ENCODE measurements around the gene DENND4C.
"Not testable (repeated sequence)": the region's sequence is repeated elsewhere in the genome, so short reads cannot be mapped to it uniquely, and the experiment has no call there.

Gene DENND4C

GRCh38 chr9:19224563-19224962, 5.9 kb upstream of the DENND4C start:
- no peak for DNase-seq (ENCODE audit: low read depth in 2 of 2)

DNA sequence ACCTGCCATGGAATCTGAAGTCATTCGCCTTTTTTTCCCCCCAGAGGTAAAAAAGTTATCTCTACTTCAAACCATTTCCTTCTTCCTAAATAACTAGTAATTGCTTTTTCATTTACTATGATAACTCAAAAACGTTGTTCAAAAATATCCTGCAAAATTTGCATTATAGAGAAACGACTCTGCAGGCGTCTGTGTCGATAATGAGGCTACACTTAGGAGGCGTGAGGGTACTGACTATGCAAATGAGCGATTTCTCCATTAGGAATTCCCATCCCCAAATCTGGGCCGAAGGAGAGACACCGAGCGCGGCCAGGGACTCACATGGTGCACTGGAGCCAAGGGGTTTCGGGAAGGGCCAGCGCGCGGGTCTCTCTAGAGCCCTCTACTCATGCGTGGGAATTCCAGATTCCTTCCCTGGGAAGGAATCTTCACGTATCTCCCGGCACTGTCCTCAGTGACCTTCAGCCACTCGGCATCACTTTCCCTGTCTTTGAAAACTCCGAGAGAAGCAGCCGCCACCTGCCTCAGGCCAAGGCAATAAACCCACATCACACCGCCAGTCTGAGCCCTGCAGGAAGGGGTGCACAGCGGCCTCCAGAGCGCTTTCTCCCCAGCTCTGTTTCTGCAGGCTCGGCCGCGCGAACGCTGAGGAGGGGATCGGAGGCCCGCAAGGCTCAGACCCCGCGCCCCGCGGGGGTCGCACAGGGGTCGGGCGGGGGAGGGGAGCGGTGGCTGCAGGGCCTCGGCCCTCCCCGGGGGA, 718 bp upstream of the DENND4C start:
- no peak for DNase-seq (ENCODE audit: low read depth in 2 of 2)

GRCh38 chr9:19231126-19231903, 822 bp downstream of the DENND4C start:
- no peak for DNase-seq (ENCODE audit: low read depth in 2 of 2)

DNA sequence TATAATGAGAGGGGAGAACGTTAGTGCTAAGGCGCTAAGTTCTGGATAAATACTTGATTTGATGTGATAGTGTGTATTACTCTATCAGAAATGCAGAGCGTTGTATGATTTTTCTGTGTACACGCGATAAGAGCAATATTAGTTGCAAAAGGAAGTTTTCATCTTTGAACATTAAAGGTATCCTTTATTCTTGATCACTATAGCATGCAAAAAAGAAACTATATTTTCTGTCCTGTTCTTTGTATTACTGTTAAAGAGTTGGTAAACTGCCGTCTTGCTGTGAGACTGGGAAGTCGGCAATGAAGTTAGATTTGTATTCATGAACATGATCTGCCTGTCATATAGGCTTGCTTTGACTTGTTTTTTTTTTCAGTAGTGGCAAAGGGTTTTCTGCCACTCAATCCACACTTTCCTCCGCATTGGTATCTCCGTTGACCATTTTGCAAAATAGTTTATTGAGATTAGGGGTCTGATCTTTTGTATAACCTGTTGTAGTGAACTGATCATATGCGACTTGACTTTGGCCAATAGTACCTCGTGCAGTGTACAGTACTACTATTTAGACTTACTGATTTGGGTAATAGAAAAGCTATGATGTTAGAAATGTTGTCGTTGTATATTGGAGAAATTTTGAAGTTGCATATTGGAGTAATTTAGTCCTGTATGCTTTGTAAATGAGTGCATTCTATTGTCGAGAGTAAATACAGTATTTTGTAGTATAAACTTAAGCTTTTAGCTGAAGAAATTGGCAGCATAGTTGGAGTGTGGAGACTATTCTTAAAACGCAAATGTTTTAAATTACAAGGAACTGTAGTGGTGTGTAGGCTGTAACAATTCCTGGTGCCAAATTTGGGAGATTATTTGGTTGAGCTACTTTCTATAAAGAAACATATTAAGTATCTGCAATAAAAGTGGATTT, 1.7 kb downstream of the DENND4C start:
- no peak for DNase-seq (ENCODE audit: low read depth in 2 of 2)

GRCh38 chr9:19232823-19233194, 2.3 kb downstream of the DENND4C start:
- DNase-seq (ENCODE audit: low read depth in 2 of 2): no peak

DNA sequence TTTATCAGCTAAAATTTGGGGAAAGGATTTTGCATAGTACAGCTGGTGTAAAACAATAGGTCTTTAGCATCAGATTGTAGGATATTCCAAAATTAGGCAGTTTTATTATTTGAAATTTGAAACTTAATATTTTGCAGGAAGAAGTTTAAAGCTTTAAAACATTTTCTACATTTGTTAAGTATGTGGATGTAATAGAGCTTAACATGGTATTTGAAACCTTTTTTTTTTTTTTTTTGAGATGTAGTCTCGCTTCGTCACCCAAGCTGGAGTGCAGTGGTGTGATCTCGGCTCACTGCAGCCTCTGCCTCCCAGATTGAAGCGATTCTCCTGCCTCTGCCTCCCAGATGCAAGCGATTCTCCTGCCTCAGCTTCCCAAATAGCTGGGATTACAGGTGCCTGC, 2.9 kb downstream of the DENND4C start:
- no peak for DNase-seq (ENCODE audit: low read depth in 2 of 2)

DNA sequence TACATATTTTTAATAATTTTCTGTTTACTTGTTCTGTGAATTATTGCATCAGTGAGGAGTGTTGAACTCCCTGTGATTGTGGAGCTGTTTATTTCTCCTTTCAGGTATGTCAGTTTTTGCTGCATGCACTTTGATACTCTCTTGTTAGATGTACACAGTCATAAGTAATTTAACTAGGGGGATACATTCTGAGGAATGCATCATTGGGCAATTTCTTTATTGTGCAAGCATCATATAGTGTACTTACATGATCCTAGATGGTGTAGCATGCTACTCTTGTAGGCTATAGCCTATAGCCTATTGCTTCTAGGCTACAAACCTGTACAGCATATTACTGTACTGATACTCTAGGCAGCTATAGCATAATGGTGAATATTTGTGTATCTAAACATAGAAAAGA, 9.5 kb downstream of the DENND4C start:
- DNase-seq (ENCODE audit: low read depth in 2 of 2): no peak

GRCh38 chr9:19241728-19242127, 11.2 kb downstream of the DENND4C start:
- DNase-seq (ENCODE audit: low read depth in 2 of 2): no peak

GRCh38 chr9:19243366-19244033, 13.0 kb downstream of the DENND4C start:
- no peak for DNase-seq (ENCODE audit: low read depth in 2 of 2)

DNA sequence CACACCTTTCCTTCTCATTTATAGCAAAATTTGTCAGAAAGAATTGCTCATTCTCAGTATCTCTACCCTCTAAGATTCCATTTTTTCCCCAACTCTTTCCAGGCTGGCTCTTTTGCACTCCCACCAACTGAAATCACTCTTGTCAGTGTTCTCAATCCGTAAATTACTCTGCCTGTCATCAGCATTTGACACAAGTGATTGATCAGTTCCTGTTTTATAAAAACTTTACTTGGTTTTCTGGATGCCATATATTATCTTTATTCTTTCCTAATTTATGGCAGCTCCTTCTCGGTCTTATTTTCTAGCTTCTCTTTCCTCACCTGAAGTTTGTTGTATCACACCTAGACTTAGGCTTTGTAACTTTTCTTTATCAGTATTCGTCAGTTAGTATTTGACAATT, 16.4 kb downstream of the DENND4C start:
- DNase-seq (ENCODE audit: low read depth in 2 of 2): no peak

GRCh38 chr9:19247420-19247819, 16.9 kb downstream of the DENND4C start:
- DNase-seq (ENCODE audit: low read depth in 2 of 2): no peak

GRCh38 chr9:19250346-19250745, 19.9 kb downstream of the DENND4C start:
- not testable (repeated sequence) for DNase-seq (ENCODE audit: low read depth in 2 of 2)

- DNase-seq (ENCODE audit: low read depth in 2 of 2): not testable (repeated sequence)
These were observed 20.7 kb downstream of the DENND4C start for GRCh38 chr9:19251203-19251602.

GRCh38 chr9:19251622-19252021, 21.1 kb downstream of the DENND4C start:
- DNase-seq (ENCODE audit: low read depth in 2 of 2): not testable (repeated sequence)

- DNase-seq (ENCODE audit: low read depth in 2 of 2): no peak
These were observed 21.8 kb downstream of the DENND4C start for GRCh38 chr9:19252174-19252884.

DNA sequence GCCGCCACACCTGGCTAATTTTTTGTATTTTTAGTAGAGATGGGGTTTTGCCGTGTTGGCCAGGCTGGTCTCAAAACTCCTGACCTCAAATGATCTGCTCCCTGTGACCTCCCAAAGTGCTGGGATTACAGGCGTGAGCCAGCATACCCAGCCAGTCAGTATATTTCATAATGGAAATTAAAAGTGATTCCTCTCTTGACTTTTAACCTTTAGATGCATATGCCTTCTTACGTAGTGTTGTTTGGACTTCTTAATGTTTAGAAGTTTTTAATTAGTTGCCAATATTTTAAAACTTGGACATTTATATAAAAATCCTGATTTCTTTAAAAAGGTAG, 22.4 kb downstream of the DENND4C start:
- no peak for DNase-seq (ENCODE audit: low read depth in 2 of 2)

DNA sequence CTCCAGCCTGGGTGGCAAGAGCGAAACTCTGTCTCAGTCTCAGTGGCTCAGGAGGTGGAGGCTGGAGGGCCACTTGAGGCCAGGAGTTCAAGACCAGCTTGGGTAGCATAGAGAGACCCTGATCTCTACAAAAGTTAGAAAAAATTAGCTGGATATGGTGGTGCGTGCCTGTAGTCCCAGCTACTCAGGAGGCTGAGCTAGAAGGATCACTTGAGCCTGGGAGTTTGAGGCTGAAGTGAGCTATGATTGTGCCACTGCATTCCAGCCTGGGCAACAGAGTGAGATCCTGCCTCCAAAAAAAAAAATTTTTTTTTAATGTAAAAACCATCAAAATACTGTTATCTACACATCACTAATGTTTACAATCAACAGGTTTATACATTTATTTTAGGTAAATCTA, 24.6 kb downstream of the DENND4C start:
- DNase-seq (ENCODE audit: low read depth in 2 of 2): no peak

GRCh38 chr9:19255821-19256220, 25.3 kb downstream of the DENND4C start:
- DNase-seq (ENCODE audit: low read depth in 2 of 2): no peak

DNA sequence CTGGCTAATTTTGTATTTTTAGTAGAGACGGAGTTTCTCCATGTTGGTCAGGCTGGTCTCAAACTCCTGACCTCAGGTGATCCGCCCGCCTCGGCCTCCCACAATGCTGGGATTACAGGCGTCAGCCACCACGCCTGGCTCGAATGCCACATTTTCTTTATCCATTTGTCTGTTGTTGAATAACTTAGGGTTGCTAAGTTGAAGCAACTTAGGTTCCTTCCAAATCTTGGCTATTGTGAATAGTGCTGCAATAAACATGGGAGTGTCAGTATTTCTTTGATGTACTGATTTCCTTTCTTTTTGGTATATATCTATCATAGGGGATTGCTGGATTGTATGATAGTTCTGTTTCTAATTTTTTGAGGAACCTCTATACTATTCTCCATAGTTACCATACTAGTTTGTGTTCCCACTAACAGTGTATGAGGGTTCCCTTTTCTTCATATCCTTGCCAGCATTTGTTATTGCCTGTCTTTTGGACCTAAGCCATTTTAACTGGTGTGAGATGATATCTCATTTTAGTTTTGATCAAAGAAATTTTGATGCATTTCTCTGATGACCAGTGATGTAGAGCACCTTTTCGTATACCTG, 29.3 kb downstream of the DENND4C start:
- DNase-seq (ENCODE audit: low read depth in 2 of 2): not testable (repeated sequence)

GRCh38 chr9:19265602-19266001, 35.1 kb downstream of the DENND4C start:
- not testable (repeated sequence) for DNase-seq (ENCODE audit: low read depth in 2 of 2)
